Stimulated activated CD4-positive, alpha-beta T cell treated with anti-CD3 and anti-CD28 coated beads, Interleukin-4, amount 100 ng/mL, for 48 hours (primary cell): ENCODE measurements around the gene GPD1L.
"Not testable (repeated sequence)": the region's sequence is repeated elsewhere in the genome, so short reads cannot be mapped to it uniquely, and the experiment has no call there.

Experiments used
- DNase-seq, 2 donors: peaks; one replicate each; pipeline ENCODE4 v3.0.0-alpha.2; 2020; ENCODE audit warnings: low read depth in 2 of 2

Gene GPD1L

GRCh38 chr3:32106132-32106928 is at the start of gene GPD1L:
GPD1L (plus strand) TSS chr3:32106620; CDS start chr3:32106712, 92 bp downstream.
- DNase-seq, result peak; percentile 87 to 91

- not testable (repeated sequence) for DNase-seq
These were observed 48.0 kb upstream of the GPD1L start for GRCh38 chr3:32058465-32058864.

- no peak for DNase-seq
These were observed 43.4 kb upstream of the GPD1L start for GRCh38 chr3:32062950-32063582.

GRCh38 chr3:32066686-32067085 is 39.7 kb upstream of the GPD1L start:
- no peak for DNase-seq

GRCh38 chr3:32074194-32074593 is 32.2 kb upstream of the GPD1L start:
- not testable (repeated sequence) for DNase-seq

- no peak for DNase-seq
These were observed 29.9 kb upstream of the GPD1L start for GRCh38 chr3:32076566-32076965.

GRCh38 chr3:32077260-32078084 is 28.9 kb upstream of the GPD1L start:
- no peak for DNase-seq

GRCh38 chr3:32078085-32078634 is 28.3 kb upstream of the GPD1L start:
- no peak for DNase-seq

- DNase-seq, result no peak
These were observed 27.6 kb upstream of the GPD1L start for GRCh38 chr3:32078864-32079263.

- no peak for DNase-seq
These were observed 23.7 kb upstream of the GPD1L start for GRCh38 chr3:32082721-32083120.

GRCh38 chr3:32083702-32084270 is 22.6 kb upstream of the GPD1L start:
- no peak for DNase-seq

GRCh38 chr3:32084870-32085269 is 21.6 kb upstream of the GPD1L start:
- DNase-seq, result no peak

- DNase-seq, result no peak
These were observed 20.0 kb upstream of the GPD1L start for GRCh38 chr3:32086464-32086863.

GRCh38 chr3:32089476-32089875 is 16.9 kb upstream of the GPD1L start:
- no peak for DNase-seq

GRCh38 chr3:32093204-32093603 is 13.2 kb upstream of the GPD1L start:
- no peak for DNase-seq

GRCh38 chr3:32095431-32095830 is 11.0 kb upstream of the GPD1L start:
- DNase-seq, result no peak

- no peak for DNase-seq
These were observed 8.7 kb upstream of the GPD1L start for GRCh38 chr3:32097768-32098167.

- no peak for DNase-seq
These were observed 7.9 kb upstream of the GPD1L start for GRCh38 chr3:32098528-32098927.

GRCh38 chr3:32100465-32100864 is 6.0 kb upstream of the GPD1L start:
- DNase-seq, result no peak

GRCh38 chr3:32102289-32102688 is 4.1 kb upstream of the GPD1L start:
- DNase-seq, result no peak

- DNase-seq, result no peak
These were observed 1.9 kb upstream of the GPD1L start for GRCh38 chr3:32104492-32104891.
